CD4-positive, alpha-beta T cell treated with Interleukin-21 for 1 hour (primary cell): ENCODE data around the gene DCLK1.

Experiments
- DNase-seq: peaks from one replicate; pipeline ENCODE4 v3.0.0-alpha.2; 2020

Gene DCLK1

DNA sequence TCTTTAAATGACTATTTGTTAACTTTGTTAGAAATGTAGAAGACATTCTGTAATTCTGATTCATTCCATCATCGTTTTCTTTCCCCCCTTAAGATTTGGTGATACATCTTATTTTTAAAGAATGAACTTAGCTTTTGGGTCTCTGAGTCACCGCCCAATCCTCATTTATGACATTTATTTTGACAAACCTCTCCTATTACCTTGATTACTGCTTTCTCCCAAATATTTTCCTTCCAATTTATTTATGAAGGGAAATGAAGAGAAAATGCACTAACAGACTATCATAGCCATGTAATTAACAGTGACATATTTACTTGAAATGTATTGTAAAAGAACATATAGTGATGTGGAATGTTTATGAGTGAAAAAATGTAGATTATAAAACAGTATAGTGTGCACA is 241.6 kb downstream of the DCLK1 start:
- no peak for DNase-seq

GRCh38 chr13:35888981-35889380 is 242.2 kb downstream of the DCLK1 start:
- DNase-seq: no peak

GRCh38 chr13:35888457-35888883 is 242.7 kb downstream of the DCLK1 start:
- DNase-seq: no peak

DNA sequence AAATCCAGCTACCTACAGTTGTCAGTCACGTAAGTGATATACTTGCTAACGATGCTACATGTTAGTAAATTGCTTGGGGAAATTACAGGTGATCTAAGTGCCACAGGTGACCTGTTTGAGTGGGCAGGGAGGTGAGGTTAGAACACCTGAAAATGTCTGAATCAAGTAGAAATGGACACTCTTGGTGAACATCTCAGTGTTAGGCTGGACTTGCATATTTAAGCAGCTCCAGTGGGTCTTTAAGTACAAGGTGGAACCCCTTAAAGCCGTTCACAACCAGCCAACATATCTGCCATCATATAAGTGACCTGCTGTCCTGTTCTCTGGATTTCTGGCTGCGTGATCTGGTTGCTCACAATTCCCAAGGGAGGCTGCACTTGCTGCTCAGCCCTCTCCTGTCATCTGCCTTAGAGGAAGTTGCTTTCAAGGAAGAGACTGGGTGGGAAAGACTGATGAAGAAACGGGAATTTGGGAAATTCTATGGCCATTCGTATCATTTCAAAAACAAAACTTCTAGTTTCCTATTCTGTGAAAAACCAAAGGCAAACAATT is 244.0 kb downstream of the DCLK1 start:
- DNase-seq: no peak

DNA sequence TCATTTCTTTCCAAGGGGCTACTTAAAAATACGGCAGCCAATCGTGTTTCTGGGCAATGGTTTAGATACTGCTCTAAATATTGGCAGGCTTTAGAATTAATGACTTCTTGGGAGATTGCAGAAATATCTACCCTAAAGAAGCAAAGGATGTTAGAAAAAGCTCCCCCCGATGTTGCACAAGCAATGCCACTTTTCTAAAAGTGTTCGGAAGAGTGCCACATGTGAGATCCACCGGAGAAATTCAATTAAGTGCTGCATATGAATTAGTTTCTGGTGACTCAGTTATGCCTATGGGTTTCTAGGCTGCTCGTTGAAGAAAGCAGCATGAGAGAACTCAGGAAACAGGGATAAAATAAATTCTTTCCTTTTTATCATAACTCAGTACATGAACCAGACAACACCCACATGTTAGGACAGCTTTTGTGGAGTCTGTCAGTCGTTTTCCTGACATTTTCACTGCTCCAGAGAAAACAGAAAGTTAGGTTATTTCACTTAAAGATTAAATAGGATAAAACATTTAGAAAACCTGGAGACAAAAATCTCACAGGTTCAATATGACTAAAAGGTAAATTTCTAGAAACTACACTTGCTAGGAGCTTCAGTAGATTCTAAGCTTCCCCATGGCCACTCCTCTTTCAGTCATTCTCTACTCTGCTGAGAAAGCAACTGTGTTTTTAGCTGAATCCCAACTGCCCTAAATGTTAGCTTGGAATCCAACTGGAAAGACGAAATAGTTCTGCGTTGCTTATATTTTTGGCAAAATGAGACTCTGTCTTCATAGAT is 244.7 kb downstream of the DCLK1 start:
- no peak for DNase-seq

DNA sequence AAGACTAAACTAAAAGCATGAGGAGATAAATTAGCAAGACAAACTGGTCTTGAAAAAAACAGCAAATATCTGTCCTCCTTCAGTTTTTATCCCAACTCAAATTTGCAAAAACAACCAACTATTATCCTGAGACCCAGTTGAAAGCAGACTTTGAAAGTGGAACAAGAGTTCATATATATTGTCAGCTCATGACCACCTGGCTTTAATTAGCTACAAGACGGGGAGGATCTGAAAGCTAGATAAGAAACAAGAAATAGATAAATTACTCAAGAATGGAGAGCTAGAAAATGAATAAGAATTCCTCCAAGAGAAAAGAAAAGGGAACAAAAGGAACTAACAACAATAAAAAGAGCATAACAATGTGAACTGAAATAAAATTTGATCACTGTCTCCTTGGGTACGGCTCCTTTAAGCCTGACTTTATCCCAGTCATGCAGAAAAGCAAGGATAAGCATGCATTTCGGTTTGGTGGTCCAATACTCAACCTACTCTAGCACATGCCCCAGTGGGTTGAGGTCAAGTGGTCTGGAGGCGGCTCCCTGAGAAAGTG is 246.9 kb downstream of the DCLK1 start:
- no peak for DNase-seq

DNA sequence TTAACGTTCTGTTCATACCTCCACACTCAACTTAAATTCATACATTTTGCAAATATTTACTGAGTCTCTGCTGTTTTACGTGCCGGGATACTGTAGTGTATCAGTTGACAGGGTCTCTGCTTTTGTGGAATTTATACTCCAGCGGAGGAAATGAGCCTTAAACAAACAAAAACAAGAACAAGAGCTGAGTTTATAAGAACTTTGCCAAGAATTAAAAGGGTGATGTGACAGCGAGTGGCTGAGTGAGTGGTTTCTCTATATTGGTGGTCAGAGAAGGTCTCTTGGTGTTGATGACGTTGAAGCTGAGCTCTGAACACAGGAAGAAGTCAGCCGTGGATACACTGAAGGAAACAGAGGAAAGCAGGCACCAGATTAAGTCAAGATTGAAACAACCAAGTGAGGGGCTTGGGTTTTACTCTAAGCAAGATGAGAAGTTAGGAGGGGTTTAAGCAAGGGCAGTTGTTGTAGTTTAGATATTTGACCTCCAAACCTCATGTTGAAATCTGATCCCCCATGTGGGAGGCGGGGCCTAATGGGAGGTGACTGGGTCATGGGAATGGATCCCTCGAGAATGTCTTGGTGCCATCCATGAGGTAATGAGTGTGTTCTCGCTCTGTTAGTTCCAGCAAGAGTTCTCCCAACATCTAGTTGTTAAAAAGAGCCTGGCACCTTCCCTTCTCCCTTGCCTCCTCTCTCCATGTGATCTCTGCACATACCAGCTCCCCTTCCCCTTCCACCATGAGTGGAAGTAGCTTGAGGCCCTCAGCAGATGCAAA is 248.3 kb downstream of the DCLK1 start:
- no peak for DNase-seq

DNA sequence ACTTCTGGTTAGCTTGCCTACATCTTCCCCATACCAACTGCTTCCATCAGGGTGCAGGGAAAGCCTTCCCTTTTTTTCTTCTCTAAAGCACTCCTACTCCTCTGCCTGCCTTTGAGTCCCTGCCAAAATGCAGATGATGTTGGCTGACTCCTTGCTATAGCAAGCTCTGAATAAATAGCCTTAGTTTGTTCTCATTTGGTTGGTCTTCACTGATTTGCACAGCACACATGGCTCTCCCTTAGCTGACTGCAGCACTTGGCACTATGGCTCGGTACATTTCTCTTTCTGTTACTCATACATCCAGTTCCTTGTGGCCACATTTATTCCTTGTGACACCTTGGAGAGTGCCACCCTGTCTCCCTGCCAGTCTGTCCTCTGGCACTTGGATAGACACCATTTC is 249.8 kb downstream of the DCLK1 start:
- DNase-seq: no peak

DNA sequence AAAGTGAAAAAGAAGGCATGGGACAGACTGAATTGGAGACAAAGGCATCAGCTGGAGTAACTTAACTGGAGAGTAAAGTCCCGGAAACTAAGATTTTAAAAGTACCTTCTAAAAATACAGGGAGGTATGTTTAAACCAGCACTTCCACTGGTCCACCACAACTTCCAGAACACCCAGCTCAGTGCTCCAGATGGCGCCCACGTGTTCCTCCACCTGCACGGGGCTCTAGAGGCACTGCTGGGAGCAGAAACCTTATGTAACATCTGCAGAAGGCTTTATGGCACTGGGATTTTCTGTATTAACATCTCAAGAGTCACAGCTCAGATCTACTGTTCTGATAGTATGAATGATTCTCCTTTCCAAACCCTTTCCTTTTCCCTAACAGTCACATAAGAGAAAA is 252.1 kb downstream of the DCLK1 start:
- DNase-seq: no peak

- no peak for DNase-seq
These were observed 254.6 kb downstream of the DCLK1 start for GRCh38 chr13:35876601-35877000.

- DNase-seq: no peak
These were observed 256.5 kb downstream of the DCLK1 start for GRCh38 chr13:35874704-35875103.

DNA sequence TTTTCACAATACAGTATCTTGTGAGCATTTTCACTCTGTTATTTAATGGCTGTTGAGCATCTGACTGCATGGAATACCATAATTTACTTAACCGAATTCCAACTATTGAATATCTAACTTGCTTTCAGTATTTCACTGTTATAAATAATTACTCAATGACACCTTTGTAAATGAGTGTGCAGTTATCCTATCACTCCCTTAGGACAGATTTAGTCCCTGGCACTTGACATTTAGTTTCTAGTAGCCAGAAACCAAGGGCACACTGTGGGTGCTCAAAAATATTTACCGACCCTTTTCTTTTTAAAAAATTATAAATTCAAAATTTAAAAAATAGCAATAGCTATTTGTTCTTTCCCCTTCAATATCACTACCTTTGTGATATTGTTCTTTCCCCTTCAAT is 258.8 kb downstream of the DCLK1 start:
- no peak for DNase-seq

DNA sequence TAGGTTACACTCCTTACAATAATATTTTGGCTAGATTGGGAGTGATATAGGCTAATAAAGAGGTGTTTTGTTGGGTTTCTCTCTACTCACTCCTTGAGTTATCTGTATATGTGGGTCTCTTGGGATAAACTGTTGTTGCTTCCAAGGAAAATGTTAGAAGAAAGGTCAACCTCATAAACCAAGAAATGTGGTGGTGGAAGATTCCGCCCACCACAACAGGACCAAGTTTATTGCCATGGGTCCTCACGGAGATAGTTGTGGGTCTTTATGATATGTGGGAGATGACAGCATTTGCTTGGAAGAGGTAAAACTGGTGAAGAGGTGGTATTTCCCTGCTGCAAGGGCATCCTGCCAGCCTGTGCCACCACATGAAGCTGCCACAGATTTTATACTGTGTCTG is 259.6 kb downstream of the DCLK1 start:
- no peak for DNase-seq

GRCh38 chr13:35866801-35867200 is 264.4 kb downstream of the DCLK1 start:
- DNase-seq: no peak

DNA sequence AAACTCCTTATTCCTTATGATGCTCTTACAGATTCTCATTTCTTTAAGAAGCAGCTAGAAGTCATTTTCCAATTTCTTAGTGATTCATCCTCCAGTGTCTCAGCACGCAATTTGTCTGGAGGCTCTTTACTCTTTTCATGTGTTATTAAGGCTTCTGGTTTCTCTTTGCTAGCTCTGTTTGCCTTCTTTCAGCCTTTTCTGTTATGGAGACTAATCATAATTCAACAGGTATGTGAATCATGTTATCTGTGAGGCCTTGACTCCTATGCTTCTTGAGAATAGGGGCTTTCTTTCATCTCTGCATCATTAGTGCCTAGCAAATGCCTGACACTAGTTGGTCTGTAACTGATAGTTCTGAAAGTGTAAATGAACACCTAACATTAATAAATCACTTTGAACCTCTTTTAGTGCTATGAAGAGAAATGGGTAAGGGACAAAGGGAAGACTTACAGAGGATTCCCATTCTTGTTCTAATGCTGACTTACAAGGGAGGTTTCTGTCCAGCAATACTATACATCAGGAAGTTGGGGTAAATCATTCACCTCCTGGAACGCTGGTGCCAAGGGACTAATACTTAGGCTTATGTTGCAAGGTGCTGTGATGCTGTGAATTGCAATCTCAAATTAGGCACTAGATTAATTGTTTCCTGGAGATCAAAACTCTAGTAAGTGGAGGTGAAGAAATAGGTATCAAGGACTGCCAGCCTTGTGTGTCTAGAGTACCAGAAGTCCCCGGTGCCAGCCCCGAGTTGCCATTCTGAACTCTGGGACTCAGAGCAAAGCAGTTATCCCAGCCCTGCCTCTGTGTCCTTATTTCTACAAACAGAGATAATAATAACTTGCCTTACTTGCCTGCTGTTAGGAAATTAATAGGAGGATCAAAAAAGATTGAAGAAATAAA is 265.6 kb downstream of the DCLK1 start:
- no peak for DNase-seq

GRCh38 chr13:35860661-35861060 is 270.5 kb downstream of the DCLK1 start:
- DNase-seq: no peak

- no peak for DNase-seq
These were observed 271.2 kb downstream of the DCLK1 start for GRCh38 chr13:35859981-35860380.

DNA sequence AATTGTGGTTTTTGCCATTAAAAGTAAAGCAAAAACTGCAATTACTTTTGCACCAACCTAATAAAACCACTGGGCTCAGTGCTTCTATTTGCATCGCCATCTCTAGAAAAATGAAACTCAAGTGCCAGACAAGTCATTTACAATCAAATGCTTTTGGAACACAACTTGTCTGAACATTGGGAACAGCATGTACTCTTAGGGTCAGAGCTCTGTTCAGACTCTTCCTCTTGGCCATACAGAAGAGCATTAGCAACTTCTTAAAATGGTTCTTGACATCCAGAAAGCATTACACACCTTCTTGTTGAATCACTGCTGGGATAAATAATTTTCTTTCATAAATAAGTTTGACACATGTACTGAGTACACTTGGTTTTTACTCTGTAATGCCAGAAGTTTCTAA is 272.5 kb downstream of the DCLK1 start:
- no peak for DNase-seq

GRCh38 chr13:35857769-35858168 is 273.4 kb downstream of the DCLK1 start:
- no peak for DNase-seq

DNA sequence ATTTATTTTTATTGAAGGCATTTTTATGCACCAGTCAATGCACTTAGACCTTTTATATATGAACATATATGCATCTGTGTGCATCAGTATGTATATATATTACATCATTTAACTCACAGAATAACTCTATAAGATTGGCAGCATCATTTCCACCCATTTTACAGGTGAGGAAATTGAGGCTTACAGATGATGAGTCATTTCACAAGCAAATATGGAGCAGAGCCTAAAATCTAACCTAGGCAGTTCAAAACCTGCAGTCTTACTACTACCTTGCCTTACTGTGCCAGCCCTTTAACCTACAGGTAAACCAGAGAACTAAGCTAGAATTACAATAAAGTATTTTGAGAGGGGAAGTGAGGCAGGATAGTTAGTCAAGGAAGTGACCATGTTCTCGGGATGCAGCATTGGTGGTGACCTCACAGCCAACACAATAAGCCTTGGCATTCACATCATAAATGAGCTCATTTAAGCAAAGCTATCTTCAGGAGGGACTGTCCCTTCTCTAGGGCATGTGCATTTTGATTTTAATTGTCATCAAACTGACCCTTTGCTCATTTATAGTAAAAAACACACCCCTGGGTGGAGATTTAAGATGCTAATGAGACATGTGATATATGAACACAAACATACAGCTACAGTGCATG is 274.3 kb downstream of the DCLK1 start:
- no peak for DNase-seq

DNA sequence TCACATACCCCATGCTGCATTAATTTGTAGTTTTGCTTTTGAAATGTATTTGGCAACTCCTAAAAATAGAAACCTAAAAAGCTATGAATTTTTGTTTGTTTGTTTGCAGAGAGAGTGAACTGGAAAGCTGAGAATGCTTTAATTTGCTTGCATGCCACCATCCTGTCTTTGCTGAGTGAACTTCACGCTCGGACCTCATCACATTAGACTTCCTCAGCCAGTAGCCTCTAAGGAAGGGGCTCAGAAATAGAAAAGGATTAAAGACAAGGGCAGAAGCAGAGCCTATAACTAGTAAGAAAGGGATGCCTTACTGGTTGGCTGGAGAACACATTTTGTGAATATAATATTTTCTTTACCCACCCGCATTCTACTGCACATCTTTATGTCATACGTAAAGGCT is 275.1 kb downstream of the DCLK1 start:
- no peak for DNase-seq

- no peak for DNase-seq
These were observed 275.6 kb downstream of the DCLK1 start for GRCh38 chr13:35855531-35856019.
